NCI-H2196 treated with DMSO at 0.1 percent for 48 hours (cell line): Measurements from ENCODE around the gene EHMT1.
"Not testable (repeated sequence)": the region's sequence is repeated elsewhere in the genome, so short reads cannot be mapped to it uniquely, and the experiment has no call there.

Source experiments
- DNase-seq: peaks from one replicate; lab custom pipeline; 2025; ENCODE audit not compliant: unreplicated experiment; lab: John Stamatoyannopoulos, UW

The EHMT1 gene

DNA sequence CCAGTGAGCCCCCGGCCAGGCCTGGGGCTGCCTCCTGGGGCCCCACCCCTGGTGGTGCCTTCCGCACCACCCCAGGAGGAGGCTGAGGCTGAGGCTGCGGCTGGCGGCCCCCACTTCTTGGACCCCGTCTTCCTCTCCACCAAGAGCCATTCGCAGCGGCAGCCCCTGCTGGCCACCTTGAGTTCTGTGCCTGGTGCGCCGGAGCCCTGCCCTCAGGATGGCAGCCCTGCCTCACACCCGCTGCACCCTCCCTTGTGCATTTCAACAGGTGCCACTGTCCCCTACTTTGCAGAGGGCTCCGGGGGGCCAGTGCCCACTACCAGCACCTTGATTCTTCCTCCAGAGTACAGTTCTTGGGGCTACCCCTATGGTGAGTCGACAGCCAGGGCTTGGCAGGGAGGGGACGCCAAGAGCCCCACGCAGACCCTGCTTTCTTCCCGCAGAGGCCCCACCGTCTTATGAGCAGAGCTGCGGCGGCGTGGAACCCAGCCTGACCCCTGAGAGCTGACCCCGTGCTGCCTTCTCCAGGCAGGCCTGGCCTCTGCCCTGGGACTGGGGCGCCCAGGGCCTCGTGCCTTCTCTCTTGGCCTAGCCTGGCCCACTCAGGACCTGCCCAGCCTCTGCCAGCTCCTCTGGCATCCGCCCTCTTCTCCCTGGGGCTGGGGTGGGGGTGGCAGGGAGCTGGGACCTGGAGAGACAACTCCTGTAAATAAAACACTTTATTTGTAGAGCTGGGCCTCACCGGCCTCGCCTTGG, 4.0 kb upstream of the EHMT1 start:
- DNase-seq: no peak

GRCh38 chr9:137615387-137615871, 3.4 kb upstream of the EHMT1 start:
- no peak for DNase-seq

- no peak for DNase-seq
Observed at GRCh38 chr9:137619240-137620047, 639 bp downstream of the EHMT1 start.

DNA sequence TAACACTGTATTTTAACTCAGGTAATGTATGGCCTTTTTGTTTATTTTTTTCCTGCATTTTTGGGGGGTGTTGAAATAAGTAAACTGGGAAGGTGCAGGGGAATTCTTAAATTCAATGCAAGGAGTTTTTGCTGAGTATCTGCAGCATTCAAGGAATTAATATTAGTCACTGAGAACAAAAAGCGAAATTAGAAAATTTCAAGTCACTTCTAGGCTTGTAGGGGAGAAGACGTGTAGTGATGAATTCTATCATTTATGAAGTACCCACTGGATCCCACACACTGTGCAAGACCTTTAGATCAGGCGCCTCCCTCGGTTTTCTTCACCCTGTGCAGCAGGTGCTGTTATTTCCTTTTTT, 1.2 kb downstream of the EHMT1 start:
- no peak for DNase-seq

- DNase-seq: no peak
Observed at GRCh38 chr9:137620581-137620980, 1.8 kb downstream of the EHMT1 start.

DNA sequence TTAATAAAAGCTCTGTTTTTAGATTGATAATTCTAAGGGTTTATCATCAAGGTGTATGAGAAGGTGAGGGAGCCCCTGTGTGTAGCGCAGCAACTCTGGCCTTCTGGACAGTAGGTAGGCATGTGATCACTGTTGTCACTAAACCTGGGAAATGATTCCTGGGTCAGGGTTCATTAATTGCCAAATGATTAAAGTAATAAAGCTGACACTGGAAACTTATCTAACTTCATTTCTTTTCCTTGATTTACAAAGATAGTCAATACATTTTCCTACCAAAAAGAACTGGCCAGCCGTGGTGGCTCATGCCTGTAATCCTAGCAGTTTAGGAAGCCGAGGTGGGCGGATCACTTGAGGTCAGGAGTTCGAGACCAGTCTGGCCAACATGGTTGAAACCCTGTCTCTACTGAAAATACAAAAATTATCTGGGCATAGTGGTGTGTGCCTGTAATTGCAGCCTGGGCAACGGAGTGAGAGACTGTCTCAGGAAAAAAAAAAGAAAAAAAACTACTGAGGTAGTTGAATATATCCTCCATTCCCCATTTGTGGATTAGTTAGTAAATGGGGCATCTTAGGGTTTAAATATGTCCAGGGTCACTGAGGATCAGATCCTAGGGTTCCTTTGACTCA, 2.4 kb downstream of the EHMT1 start:
- no peak for DNase-seq

GRCh38 chr9:137622211-137622610, 3.4 kb downstream of the EHMT1 start:
- not testable (repeated sequence) for DNase-seq

DNA sequence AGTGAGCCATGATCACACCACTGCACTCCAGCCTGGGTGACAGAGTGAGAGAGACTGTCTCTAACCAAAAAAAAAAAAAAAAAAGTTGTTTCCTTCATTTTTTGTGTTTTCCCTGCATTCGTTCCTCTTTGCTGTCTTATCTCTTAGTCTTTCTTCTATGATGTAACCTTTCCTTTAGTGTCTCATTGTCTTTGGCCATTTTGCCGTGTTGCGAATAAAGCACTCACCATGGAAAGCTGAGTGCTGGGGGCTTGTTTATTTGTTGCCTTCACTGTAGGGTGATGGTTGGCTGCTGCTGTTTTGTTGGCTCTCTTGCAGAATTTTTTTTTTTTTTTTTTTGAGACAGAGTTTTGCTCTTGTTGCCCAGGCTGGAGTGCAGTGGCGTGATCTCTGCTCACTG, 7.7 kb downstream of the EHMT1 start:
- DNase-seq: no peak

GRCh38 chr9:137627406-137627805, 8.6 kb downstream of the EHMT1 start:
- not testable (repeated sequence) for DNase-seq

- DNase-seq: no peak
Observed at GRCh38 chr9:137630126-137630525, 11.3 kb downstream of the EHMT1 start.

DNA sequence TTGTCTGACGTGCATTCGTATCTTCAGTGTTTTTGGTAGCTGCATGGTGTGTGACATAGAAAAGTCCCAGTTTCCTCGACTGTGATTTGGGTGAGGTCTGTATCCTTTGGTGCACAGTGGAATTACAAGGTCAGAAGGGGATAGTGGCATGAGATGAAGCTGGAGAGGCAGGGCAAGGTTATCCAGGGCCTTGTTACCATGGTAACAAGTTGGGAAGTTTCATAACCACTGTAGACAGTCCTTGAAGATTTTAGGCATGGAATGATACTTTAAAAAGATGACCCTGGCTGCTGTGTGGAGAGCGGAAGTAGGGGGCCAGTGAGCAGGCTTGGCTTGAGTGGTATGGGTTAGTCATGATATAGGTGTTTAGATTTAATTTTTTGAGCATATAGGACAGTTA, 11.9 kb downstream of the EHMT1 start:
- DNase-seq: no peak

GRCh38 chr9:137631345-137632229, 12.8 kb downstream of the EHMT1 start:
- no peak for DNase-seq

- DNase-seq: no peak
Observed at GRCh38 chr9:137632230-137633161, 13.7 kb downstream of the EHMT1 start.

DNA sequence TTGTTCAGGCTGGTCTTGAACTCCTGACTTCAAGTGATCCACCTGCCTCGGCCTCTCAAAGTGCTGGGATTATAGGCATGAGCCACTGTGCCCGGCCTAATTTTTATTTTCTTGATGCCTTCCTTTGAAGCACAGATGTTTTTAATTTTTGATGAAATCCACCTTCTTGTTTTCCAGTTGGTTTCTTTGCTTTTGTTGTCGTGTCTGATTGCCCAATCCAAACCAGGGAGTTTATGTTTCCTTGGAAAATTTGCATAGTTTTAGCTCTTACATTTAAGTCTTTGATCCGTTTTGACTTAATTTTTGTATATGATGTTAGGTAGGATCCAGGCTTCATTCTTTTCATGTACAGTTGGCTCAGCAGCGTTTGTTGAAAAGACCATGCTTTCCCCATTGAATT, 15.2 kb downstream of the EHMT1 start:
- DNase-seq: no peak

DNA sequence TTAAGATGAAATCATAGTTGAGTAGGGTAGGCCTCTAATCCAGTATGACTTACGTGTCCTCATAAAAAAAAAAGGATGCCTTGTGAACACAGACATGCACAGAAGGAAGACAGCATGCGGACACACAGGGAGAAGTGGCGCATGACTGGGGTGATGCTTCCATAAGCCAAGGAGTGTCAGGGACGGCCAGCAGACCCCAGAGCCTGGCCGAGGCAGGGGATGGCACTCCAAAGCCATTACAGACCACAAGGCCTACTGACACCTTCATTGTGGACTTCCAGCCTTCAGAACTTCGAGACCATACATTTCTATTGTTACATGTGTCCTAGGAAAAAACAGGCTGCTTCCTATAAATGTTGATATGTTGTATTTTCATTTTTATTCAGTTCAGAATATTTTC, 19.9 kb downstream of the EHMT1 start:
- no peak for DNase-seq

GRCh38 chr9:137639303-137640051, 20.7 kb downstream of the EHMT1 start:
- no peak for DNase-seq

GRCh38 chr9:137640862-137641261, 22.1 kb downstream of the EHMT1 start:
- no peak for DNase-seq

GRCh38 chr9:137642118-137642601, 23.4 kb downstream of the EHMT1 start:
- no peak for DNase-seq

- no peak for DNase-seq
Observed at GRCh38 chr9:137642892-137643291, 24.1 kb downstream of the EHMT1 start.
